Measurements from ENCODE around the gene ATP11C.
"Not testable (repeated sequence)": the region's sequence is repeated elsewhere in the genome, so short reads cannot be mapped to it uniquely, and the experiment has no call there.

DNA sequence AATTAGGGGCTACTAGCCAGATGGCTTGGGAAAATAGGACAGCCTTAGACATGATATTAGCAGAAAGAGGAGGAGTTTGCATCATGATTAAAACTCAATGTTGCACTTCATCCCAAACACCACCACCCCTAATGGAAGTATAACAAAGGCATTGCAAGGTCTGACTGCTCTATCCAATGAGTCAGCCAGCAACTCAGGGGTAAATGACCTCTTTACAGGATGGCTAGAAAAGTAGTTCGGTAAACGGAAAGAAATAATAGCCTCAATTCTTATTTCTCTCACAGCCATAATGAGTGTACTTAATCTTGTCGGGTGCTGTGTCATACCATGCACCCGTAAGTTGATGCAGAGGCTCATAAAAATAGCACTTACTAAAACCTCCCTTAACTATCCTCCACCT, 76.0 kb downstream of the ATP11C start:
- TF ChIP-seq, protein P1, sequence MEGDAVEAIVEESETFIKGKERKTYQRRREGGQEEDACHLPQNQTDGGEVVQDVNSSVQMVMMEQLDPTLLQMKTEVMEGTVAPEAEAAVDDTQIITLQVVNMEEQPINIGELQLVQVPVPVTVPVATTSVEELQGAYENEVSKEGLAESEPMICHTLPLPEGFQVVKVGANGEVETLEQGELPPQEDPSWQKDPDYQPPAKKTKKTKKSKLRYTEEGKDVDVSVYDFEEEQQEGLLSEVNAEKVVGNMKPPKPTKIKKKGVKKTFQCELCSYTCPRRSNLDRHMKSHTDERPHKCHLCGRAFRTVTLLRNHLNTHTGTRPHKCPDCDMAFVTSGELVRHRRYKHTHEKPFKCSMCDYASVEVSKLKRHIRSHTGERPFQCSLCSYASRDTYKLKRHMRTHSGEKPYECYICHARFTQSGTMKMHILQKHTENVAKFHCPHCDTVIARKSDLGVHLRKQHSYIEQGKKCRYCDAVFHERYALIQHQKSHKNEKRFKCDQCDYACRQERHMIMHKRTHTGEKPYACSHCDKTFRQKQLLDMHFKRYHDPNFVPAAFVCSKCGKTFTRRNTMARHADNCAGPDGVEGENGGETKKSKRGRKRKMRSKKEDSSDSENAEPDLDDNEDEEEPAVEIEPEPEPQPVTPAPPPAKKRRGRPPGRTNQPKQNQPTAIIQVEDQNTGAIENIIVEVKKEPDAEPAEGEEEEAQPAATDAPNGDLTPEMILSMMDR (conservative IDR thresholded peaks at IDR 0.05; ENCODE audit: low read depth in 2 of 2), result not testable (repeated sequence)
- TF ChIP-seq, protein P2, sequence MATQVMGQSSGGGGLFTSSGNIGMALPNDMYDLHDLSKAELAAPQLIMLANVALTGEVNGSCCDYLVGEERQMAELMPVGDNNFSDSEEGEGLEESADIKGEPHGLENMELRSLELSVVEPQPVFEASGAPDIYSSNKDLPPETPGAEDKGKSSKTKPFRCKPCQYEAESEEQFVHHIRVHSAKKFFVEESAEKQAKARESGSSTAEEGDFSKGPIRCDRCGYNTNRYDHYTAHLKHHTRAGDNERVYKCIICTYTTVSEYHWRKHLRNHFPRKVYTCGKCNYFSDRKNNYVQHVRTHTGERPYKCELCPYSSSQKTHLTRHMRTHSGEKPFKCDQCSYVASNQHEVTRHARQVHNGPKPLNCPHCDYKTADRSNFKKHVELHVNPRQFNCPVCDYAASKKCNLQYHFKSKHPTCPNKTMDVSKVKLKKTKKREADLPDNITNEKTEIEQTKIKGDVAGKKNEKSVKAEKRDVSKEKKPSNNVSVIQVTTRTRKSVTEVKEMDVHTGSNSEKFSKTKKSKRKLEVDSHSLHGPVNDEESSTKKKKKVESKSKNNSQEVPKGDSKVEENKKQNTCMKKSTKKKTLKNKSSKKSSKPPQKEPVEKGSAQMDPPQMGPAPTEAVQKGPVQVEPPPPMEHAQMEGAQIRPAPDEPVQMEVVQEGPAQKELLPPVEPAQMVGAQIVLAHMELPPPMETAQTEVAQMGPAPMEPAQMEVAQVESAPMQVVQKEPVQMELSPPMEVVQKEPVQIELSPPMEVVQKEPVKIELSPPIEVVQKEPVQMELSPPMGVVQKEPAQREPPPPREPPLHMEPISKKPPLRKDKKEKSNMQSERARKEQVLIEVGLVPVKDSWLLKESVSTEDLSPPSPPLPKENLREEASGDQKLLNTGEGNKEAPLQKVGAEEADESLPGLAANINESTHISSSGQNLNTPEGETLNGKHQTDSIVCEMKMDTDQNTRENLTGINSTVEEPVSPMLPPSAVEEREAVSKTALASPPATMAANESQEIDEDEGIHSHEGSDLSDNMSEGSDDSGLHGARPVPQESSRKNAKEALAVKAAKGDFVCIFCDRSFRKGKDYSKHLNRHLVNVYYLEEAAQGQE (IDR thresholded peaks at IDR 0.05; ENCODE audit: unreplicated experiment), result not testable (repeated sequence)
- TF ChIP-seq POLR2AphosphoS5 (IDR thresholded peaks at IDR 0.05; ENCODE audit: low read depth); CREB1 (CRISPR knock-in tag; IDR thresholded peaks at IDR 0.05; ENCODE audit: low read depth); EZH2phosphoT487 (IDR thresholded peaks at IDR 0.05; ENCODE audit: unreplicated experiment); EZH2 (IDR thresholded peaks at IDR 0.05; ENCODE audit: low read depth, unreplicated experiment); STAT1 (IDR thresholded peaks at IDR 0.05; ENCODE audit: unreplicated experiment); JUNB (IDR thresholded peaks at IDR 0.05; ENCODE audit: unreplicated experiment): not testable (repeated sequence)

Measured in GM23338 (cell line).